Measurements from ENCODE around the gene CMTM5.

DNA sequence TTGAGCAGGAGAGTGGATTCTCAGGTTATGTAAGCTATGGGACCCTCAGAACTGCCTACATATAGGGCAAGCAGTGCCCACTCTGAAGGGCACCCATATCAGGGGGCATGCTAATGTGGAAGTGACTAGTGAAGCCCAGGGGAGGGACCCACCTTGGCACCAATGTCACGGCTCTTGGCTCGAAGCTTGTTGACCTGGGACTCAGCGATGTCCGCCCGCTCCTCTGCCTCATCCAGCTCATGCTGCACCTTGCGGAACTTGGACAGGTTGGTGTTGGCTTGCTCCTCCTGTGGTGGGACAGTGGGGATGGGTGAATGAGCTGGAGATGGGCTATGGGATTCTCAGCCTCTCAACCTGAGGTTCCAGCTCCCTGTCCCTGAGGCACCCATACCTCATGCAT lies 5.4 kb downstream of the CMTM5 start:
- TF ChIP-seq POLR2A (IDR thresholded peaks at IDR 0.05), result no peak
- TF ChIP-seq, protein P1, sequence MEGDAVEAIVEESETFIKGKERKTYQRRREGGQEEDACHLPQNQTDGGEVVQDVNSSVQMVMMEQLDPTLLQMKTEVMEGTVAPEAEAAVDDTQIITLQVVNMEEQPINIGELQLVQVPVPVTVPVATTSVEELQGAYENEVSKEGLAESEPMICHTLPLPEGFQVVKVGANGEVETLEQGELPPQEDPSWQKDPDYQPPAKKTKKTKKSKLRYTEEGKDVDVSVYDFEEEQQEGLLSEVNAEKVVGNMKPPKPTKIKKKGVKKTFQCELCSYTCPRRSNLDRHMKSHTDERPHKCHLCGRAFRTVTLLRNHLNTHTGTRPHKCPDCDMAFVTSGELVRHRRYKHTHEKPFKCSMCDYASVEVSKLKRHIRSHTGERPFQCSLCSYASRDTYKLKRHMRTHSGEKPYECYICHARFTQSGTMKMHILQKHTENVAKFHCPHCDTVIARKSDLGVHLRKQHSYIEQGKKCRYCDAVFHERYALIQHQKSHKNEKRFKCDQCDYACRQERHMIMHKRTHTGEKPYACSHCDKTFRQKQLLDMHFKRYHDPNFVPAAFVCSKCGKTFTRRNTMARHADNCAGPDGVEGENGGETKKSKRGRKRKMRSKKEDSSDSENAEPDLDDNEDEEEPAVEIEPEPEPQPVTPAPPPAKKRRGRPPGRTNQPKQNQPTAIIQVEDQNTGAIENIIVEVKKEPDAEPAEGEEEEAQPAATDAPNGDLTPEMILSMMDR (IDR thresholded peaks at IDR 0.05), result no peak
